GM19240 (cell line): ENCODE results near the gene TBCEL.

Experiments
- DNase-seq: peaks from one replicate; pipeline ENCODE4 v3.0.0; 2011; ENCODE audit warnings: low spot score; ENCODE audit not compliant: insufficient read length

TBCEL gene

DNA sequence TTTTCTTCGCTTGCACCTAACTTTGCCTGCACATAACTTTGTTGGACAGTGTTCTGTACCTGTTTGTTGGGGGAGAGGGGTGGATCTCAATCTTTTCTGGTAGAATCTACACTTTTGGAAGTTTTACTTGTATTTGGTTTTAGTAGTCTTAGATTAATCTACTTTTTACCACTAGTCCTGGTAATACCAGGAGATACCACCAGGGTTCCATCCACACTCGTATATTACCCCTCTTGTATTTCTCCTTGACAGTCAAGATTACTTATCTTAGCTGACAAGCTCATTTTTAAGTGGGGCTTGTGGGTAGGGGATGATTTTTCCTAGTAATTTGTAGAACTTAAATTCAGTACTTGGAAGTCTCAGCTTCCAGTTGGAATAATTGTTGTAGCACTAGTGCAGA lies 39.8 kb downstream of the TBCEL start:
- no peak for DNase-seq

DNA sequence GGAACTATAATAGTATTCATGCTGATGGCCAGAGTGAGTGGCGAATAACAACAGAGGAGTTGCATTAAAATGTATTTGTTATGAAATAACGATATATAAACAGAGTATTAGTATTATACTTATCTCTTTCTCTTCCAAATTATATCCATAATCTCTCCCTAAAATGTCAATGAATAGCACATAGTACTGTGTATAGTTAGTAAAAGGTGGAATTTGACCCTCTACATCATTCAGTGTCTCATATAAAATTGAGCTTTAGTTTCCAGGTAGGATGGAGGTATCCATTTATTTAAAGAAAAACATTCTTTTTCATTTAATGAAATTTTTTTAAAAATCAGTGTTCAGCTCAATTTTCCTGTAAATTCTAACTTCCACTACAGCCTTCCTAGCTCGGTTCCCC lies 42.7 kb downstream of the TBCEL start:
- no peak for DNase-seq

DNA sequence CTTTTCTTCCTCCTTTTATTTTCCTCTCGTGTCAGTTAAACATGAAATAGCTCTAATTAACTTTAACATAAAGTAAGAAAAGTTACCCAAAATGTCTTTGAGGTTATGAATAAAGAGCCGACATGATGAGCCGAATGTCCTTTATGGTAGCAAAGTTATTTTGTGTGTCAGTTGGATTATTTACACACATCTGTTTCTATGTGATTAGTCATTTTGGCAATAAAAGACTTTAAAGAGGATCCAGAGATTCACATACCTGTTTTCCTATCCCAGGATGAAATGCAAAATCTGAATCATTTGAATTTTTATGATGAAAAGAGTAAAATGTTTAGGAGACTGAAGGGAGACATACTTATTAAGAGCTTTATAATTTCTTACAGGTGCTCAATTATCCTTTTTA lies 43.1 kb downstream of the TBCEL start:
- no peak for DNase-seq

DNA sequence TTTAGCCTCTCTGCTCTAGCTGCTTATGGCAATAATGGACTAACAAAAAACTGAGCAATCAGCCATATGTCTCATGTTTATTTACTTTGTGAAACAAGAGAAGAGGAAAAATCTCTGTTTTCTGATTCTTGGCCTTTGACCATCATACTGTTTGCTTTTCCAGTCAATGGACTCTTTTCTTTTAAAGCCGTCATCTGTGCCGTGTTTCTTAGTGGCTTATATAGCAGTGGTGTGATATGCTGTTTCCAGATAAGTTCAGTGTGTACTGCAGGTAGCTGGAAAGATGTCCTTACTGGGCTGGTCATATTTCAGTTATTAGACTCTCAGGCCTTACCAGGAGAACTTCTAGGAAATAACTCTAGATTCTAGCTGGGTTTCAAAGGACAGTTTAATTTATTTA lies 43.6 kb downstream of the TBCEL start:
- DNase-seq, result no peak

DNA sequence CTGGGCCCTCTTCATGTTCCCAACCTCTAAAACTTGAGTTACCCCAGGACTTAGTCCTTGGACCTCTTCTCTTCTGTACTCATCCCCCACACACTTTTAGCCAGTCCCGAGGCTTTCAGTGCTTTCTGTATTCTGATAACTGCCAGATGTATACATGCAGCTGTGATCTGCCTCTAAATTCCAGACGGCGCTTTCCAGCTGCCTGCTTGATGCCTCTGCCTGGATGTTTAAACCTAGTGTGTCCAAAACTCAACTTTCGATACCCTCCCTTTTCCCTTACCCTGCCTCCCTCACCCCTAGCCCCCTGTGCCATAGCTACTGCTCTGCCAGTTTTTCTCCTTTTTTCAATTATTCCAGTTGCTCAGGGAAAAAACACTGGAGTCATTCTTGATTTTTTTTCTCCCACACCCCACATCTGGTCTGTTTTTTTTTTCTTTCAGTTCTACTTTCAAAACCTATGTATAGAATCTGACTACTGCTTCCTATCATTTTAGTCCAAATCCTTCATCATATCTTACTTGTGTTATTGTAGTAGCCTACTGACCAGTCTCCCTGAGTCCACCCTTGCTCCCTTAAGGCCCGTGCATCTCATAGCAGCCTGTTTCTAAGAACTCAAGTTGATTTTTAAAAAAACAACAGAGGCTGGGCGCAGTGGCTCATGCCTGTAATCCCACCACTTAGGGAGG lies 44.2 kb downstream of the TBCEL start:
- DNase-seq, result no peak

DNA sequence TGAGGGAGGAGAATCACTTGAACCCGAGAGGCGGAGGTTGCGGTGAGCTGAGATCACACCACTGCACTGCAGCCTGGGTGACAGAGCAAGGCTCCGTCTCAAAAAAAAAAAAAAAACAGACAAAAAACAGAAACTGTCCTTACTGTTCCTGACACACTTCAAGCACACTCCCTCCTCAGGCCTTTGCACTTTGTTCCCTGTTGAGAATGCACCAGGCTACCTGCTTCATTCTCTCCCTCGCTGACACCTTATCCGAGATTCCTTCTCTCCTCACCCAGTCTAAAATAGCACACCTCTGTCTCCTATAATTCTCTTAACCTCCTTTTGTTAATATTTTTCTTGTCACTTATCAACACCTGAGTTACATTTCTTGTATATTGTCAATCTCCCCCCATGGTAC lies 44.9 kb downstream of the TBCEL start:
- no peak for DNase-seq

DNA sequence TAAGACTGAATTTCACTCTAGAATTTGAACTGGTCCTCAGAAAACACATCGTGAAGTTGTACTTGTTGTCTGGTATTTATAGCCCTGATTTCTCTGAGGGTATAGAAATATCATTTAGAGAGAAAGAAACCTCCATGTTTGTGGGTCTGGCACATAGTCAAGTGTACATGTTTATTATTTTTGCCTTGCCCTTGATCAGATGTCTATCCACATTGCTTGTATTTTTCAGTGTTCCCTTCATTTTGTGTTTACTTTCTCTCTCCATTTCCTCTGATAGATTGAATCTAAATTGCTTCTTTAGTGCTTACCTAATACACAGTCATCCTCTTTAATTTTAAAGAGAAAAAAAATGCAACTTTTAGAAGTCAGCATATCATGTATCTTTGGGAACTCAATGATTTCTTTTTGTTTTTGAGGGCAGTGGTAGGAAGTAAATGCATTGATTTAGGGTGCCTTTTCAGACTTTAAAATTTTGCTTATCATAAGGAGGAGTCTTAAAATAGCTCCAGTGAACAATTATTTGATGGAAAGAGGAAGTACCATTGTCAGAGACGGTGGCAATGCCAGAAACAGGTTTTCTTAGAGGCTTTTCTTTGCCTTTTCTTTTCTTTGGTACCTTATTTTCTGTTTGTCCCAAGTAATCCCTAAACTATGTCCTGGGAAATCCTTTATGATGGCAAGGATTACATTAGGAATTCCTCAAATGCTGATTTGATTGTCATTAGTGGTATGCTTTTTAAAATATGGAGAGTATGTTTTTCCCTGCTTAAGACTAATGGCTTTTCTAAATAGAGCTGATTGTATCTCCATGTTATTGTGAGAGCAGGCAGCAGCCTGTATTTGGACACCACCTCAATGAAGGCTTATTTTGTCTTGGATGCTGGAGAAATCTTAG lies 47.3 kb downstream of the TBCEL start:
- DNase-seq, result no peak

DNA sequence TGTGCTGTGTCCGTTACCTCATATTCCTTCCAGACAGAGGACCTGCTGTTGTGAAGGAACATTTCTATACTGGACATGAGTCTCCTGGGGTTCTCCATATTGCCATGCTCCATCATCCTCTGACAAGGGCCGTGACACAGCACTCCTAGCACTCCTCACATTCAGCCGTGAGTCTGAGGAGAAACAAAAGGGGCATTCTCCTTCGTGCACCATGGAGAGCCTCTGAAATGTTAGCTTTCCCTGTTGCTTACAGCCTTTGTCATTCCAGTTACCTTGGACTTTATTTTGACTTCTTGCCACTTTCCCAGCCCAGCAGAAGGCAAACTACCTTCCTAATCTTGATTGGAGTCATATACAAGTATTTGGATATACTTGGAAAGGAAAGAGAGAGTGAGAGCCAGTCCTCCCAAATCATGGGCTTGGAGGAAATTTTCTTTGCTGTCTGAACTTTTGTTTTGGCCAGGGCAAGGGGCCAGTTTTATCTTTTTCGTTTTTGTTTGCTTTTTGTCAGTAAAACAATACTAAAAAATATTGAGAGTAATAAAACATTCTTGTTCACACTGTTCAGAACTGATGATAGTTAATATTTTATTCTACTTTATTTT lies 48.0 kb downstream of the TBCEL start:
- no peak for DNase-seq

DNA sequence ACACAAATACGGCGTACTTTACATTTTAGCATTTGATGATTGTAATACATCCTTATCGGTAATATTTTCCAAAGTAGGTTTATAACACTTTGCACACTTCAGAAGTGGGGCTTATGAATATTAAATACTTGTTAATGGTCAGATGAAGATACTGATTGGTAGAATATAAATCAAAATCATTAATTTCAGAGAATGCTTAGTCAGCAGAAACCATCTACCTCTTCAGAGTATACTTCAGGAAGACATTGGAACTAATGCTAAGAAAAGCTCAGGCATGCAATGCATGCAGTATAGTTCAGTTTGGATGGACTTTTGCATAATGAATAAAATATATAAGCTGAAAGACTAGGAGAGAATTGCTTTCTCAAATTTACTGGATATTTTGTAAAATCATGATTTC lies 57.4 kb downstream of the TBCEL start:
- no peak for DNase-seq

DNA sequence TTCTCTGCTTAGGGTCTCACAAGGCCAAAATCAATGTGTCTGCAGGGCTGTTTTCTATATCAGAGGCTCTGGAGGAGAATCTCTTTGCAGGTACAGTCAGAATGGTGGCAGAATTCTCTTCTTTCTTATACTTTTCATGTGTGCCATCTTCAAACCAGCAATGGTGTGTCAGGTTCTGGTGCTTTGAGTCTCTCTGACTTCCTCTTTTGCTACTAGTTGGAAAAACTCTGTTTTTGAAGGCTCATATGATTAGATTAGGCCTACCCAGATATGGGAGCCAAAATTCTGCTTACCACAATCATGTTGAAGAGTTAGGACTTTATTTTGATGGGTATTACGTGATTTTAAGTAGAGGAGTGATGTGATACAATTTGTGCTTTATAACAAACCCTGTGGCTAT lies 58.3 kb downstream of the TBCEL start:
- DNase-seq, result no peak

DNA sequence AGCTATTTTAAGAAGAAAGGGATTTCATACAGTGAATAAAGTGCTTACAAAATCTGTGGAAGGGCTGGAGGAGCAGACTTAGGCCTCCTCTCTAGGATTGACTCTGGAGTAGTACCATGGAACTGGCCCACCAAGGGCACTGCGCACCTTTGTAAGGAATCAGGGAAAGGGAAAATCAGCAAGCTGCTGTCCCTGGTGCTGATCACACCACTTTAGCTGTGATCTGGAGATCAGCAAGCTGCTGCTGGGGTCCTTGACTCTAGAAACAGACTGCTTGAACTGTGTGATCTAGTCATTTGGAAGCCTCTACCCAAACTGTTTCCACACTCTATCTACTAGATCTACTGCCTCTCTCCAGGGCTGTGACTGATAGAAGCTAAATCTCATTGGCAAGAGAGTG lies 58.8 kb downstream of the TBCEL start:
- DNase-seq, result no peak

DNA sequence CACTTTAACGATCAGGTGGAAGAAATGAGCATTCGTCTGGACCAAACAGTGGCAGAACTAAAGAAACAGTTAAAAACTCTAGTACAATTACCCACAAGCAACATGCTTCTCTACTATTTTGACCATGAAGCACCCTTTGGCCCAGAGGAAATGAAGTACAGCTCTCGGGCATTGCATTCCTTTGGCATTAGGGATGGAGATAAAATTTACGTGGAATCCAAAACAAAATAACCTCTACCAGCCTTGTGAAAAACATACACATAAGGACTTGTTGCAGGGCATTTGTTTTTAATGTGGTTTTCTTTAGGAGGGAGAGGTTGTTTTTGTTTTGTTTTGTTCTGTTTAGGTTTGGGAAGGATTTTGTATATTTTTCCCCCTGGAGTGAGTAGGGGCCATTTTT lies 63.0 kb downstream of the TBCEL start:
- no peak for DNase-seq

DNA sequence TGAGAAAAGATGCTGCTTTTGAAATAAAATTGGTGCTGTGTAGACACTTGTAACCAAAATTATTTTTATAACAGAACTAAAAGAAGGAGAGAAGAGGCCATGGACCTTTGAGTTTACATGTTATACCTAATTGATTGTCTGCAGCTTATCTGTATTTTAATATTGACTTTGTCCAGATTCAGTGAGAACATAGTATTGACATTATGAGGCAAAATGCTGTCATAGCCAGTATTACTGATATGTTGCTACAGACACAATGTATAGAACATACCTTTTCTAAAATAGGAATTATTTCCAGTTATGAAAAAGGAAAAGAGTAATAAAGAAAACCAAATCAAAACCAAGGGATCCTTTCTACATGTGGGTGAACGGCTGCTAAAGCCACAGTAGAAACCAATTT lies 65.7 kb downstream of the TBCEL start:
- DNase-seq, result no peak

DNA sequence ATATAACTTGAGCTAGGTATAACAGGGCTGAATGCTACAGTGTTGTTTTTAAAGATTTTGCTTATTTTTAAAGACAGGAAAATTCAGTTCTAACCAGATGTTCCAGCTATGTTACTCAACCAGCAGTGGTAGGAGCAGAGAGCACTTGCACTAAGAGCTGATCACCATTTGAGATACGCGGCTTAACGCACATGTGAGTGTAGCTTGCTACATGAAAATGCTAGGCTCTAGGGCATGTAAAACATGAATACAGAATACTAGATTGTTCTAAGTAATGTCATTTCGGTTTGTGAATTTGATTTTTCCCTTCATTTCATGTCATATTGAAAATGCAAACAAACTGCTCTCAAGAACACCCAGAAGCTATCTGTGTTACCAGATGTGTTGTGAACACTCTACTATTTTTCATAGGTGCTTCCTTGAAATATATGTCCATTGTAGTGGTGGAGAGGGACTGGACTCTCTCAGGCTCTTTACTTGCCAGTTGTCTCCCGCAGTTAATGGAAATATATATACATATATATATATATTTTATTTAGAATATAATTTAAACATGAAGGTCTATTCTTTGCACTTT lies 66.3 kb downstream of the TBCEL start:
- DNase-seq, result no peak

DNA sequence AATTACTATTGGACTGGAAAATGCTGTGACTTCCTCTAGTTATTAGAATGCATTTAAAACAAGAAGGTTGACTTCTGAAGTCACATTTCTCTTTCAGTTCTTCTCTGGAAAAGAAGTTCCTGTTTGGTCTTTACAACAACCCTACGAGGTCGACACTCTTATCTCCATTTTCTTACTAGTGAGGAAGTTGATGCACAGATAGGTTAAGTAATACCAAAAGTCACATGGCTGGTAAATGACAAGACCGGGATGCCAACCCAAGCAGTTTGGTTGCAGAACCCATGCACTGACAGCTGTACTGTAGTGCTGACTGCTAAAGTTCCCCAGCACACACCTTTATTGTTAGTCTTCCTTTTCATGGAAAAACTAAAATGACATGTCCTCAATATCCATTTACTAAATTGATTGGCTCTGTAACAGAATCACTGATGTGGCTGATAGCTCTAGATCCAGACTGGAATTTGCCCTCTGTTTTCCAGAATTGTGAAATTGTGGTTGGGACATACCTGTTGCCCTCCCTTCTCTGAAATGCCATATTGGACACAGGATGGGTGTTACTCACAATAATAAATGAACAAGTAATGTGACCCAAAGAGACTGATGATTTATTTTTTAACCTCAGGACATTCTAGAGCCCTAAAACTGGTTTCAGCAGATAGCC lies 67.7 kb downstream of the TBCEL start:
- no peak for DNase-seq

DNA sequence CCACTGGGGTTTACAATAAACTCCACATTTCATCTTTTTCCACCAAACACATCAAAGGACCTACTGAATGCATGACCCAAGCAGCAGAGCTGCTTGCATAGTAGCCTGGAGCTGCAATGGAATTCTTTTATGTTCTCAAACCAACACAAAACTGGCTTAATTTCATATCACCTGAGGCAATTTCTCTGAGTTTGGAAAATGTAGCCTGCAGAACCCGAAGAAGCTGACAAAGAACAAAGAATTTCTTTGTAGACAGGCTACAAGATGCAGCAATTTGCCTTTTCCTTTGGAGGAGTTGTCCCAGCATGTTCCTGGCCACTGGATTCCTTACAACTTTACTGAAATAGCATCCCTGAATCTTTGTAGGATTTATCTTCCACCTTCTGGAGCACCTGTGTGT lies 71.7 kb downstream of the TBCEL start:
- DNase-seq, result no peak

DNA sequence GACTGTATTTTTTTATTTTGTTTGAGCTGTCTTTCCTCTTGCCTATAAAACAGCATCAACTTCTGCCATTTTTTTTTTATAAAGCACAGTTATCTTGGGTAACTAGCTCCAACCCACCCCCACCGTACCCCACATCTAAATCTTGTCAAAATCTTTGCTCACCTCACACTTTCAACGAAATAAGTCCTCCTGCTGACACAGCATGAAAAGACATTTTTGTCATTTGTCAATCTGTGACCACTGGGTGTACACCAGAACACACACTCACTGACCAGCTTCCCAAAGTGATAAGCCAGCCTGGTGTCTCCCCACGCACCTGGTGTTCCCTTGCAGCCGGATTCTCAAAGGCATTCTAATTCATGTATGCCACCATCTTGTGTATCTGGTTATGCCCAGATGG lies 75.5 kb downstream of the TBCEL start:
- DNase-seq, result no peak

DNA sequence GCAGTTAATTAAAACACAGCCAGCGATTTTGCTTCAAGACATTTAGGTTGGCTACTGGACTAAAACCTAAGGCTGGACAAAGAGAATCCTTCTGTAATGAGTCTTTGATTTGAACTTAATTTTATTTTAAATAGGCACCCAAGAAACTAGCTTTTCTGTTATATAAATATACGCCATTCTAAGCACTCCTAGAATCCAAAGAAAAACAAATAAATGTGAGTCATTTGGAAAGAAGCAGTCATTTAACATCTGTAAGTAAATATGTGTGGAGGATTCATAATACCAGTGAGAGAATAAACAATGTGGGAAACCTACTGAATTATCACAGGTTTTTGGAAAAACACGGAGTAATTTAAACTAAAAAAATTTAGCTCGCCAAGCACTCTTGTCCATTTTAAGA lies 76.0 kb downstream of the TBCEL start:
- DNase-seq, result no peak

DNA sequence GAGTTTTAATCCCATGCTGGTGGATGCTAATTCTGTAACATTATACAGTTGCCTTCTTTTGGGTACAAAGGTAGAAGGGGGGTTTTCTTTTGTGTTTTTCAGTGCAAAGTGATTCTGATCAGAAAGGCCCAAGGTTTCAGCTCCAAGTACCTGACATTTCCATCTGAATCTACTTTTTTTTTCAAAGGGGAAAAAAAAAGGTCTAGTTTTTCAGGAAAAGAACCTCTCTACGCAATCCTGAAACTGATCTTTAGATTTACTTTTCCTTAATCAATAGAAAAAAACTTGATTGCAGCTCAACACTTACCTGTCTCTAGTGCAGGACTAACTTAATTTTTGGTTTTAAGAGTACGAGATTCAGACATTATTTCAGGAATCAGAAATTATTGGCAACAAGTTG lies 77.0 kb downstream of the TBCEL start, which contains the start of gene TECTA:
TECTA (plus strand) TSS at position 301 of the 400 bp plus-strand sequence. CDS start 1,423 bp downstream, outside the sequence.
- no peak for DNase-seq

DNA sequence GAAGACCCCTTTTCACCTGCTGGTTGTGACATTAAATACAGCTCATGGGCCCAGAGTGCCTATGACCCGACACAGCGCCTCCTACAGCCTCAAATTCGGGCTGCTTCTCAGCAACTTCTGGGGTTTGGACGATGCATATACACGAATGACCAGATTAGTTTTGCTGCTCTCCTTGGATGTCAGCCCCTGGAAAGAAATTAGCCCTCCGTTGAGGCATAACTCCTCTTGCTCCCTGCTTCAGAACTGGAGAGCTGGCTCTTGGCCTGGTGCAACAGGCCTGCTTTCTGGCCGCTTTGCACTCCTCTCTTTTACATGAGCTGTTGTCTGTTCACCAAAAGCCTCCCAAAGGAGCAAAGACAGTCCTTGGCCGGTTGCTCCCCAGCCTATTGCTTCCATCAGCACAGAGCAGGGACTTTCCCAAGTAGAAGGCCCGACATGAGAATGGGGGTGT lies 80.4 kb downstream of the TBCEL start:
- no peak for DNase-seq

DNA sequence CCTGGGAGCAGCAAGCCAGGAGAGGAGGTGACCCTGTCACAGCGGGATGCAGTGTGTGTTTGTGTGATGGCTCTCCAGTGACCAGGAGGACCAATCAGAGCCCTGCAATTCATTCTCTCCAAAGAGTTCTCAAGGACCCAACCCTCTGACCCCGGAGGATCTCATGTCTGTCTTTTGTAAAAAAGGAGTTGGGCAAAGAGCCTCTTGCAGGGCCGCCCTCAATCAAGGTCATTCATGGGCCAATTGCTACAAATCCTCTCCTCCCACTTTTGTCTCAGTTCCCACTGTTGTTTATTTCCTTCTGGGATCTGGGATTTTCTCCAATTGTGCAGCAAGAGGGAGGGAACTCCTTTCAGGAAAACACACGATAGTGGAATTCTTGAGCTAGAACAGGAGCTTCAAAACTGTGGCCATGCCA lies 81.2 kb downstream of the TBCEL start:
- DNase-seq, result no peak
